OCI-LY3 (cell line): ENCODE measurements around the gene HIBADH.

Source experiments
- H2AFZ ChIP-seq: fragments of 200-600, 300-600 bp; shearing (Covaris generic); 2 replicates; pipeline ENCODE4 v1.6.0; 2014; ENCODE audit warnings: antibody characterized with exemption, low read depth, low read length
- H3K27ac ChIP-seq: fragments of 200-600, 300-600 bp; sonication (generic); 2 replicates; pipeline ENCODE4 v1.5.1; 2014; ENCODE audit warnings: mild to moderate bottlenecking, low read length, moderate library complexity, mixed read lengths
- H3K27me3 ChIP-seq: fragments of 200-600, 300-600 bp; sonication (generic); 2 replicates; pipeline ENCODE4 v1.6.1; 2014; ENCODE audit warnings: low read depth, low read length, mixed read lengths
- H3K36me3 ChIP-seq: fragments of 200-600, 300-600 bp; sonication (generic); replicated peaks from 2 replicates; pipeline ENCODE3; 2014; ENCODE audit warnings: low read depth, low read length, mixed read lengths
- H3K4me1 ChIP-seq: fragments of 300-600, 200-600 bp; sonication (generic); 2 replicates; pipeline ENCODE4 v1.6.1; 2014; ENCODE audit warnings: low read length, mixed read lengths
- H3K4me2 ChIP-seq: fragments of 200-600, 300-600 bp; sonication (generic); 2 replicates; pipeline ENCODE4 v1.6.1; 2014; ENCODE audit warnings: low read length, mixed read lengths
- H3K4me3 ChIP-seq: fragments of 300-600, 200-600 bp; sonication (generic); 2 replicates; pipeline ENCODE4 v1.5.1; 2014; ENCODE audit warnings: antibody characterized with exemption, mild to moderate bottlenecking, low read length, moderate library complexity
- H3K79me2 ChIP-seq: fragments of 300-600, 200-600 bp; shearing (Covaris generic); 2 replicates; pipeline ENCODE4 v1.6.1; 2014; ENCODE audit warnings: mild to moderate bottlenecking, low read length, mixed read lengths
- H3K9ac ChIP-seq: fragments of 300-600, 200-600 bp; shearing (Covaris generic); 2 replicates; pipeline ENCODE4 v1.6.0; 2014; ENCODE audit warnings: mild to moderate bottlenecking, low read length, moderate library complexity
- H3K9me3 ChIP-seq: fragments of 200-600, 300-600 bp; shearing (Covaris generic); 2 replicates; pipeline ENCODE4 v1.6.1; 2014; ENCODE audit warnings: low read length, mixed read lengths; ENCODE audit not compliant: insufficient read depth
- H4K20me1 ChIP-seq: fragments of 200-600, 300-600 bp; sonication (generic); 2 replicates; pipeline ENCODE4 v1.6.1; 2016; ENCODE audit warnings: low read length, mixed read lengths; ENCODE audit not compliant: insufficient read depth
- EZH2phosphoT487 ChIP-seq: fragments of 200-600 bp; shearing (Covaris generic); IDR thresholded peaks from 2 replicates; pipeline ENCODE4 v1.6.1; 2018; ENCODE audit warnings: antibody characterized with exemption, mixed run types, low read depth
- TF ChIP-seq, protein P1 (sequence below): fragments of 200-600, 300-600 bp; sonication (generic); IDR thresholded peaks from 2 replicates; pipeline ENCODE4 v1.5.1; 2014; ENCODE audit warnings: antibody characterized with exemption, low read length, low read depth

The HIBADH gene

DNA sequence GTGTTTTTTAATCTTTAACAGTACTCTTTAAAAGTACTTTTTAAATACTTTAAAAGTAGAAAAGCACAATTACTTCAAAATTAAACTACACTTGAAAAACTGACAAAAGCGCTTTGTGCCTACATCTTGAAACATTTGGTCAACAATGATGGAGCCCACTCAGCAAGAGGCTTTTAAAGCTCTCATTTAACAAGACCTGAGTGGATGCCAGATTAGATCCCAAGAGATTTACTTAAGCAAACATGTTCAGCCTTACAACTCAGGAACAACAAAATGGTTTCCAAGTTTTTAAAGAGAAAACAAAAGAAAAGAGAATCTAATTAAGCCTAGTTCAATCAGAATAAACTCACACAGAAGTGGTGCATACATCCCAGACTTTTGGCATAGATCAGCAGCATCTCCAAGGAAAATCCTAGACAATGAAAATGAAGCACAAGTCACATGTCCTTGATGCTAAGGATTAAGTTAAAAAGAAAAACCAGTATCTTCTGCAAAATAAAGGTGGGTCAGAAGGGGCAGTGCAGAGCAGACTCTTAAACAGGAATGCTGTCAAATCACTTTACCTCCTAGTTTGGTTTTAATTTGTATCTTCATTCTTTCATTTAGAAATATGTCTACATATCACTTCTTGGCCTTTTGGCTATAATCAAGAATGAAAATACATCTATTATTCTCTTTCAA, 26.2 kb downstream of the HIBADH start:
- no peak for TF ChIP-seq EZH2phosphoT487
- TF ChIP-seq, protein P1, sequence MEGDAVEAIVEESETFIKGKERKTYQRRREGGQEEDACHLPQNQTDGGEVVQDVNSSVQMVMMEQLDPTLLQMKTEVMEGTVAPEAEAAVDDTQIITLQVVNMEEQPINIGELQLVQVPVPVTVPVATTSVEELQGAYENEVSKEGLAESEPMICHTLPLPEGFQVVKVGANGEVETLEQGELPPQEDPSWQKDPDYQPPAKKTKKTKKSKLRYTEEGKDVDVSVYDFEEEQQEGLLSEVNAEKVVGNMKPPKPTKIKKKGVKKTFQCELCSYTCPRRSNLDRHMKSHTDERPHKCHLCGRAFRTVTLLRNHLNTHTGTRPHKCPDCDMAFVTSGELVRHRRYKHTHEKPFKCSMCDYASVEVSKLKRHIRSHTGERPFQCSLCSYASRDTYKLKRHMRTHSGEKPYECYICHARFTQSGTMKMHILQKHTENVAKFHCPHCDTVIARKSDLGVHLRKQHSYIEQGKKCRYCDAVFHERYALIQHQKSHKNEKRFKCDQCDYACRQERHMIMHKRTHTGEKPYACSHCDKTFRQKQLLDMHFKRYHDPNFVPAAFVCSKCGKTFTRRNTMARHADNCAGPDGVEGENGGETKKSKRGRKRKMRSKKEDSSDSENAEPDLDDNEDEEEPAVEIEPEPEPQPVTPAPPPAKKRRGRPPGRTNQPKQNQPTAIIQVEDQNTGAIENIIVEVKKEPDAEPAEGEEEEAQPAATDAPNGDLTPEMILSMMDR: no peak

DNA sequence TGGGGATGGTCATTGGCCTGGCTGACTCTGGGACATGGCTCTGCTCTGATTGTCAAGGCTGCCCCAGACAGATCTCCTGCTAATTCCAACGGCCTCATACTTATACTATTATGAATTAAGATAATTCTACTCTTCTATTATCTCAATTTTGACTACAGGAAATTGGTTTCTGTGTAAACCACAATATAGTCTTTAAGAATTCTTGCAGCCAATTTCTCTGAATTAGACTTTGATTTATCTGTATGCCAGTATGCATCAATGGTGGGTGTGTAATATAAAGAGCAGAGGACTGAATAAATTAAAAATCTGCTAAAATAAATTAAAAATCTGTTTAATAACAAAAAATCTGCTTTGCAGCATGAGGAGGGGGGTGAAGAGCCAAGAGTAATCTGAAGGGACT, 27.0 kb downstream of the HIBADH start:
- Histone ChIP-seq H3K79me2 (no peaks in the 10 kb centered on the region), H4K20me1 (no peaks in the 10 kb centered on the region), H3K9ac (no peak overlapping the region), H3K4me3 (no peak overlapping the region), H3K27ac (no peak overlapping the region), H3K27me3 (no peaks in the 10 kb centered on the region), H3K4me1 (no peaks in the 10 kb centered on the region), H2AFZ (no peak overlapping the region), H3K36me3 (no peaks in the 10 kb centered on the region), H3K9me3 (no peaks in the 10 kb centered on the region), H3K4me2 (no peak overlapping the region)
- TF ChIP-seq, protein P1: no peak
- TF ChIP-seq EZH2phosphoT487: no peak

More for the DNA sequence above, 26.2 kb downstream of the HIBADH start:
- Histone ChIP-seq H3K9ac (no peak overlapping the region), H3K9me3 (no peaks in the 10 kb centered on the region), H2AFZ (no peak overlapping the region), H3K4me3 (no peak overlapping the region), H4K20me1 (no peaks in the 10 kb centered on the region), H3K79me2 (no peaks in the 10 kb centered on the region), H3K27me3 (no peaks in the 10 kb centered on the region), H3K4me1 (peaks cover 1% of the 10 kb centered on the region), H3K36me3 (no peaks in the 10 kb centered on the region), H3K27ac (no peak overlapping the region), H3K4me2 (no peak overlapping the region)

DNA sequence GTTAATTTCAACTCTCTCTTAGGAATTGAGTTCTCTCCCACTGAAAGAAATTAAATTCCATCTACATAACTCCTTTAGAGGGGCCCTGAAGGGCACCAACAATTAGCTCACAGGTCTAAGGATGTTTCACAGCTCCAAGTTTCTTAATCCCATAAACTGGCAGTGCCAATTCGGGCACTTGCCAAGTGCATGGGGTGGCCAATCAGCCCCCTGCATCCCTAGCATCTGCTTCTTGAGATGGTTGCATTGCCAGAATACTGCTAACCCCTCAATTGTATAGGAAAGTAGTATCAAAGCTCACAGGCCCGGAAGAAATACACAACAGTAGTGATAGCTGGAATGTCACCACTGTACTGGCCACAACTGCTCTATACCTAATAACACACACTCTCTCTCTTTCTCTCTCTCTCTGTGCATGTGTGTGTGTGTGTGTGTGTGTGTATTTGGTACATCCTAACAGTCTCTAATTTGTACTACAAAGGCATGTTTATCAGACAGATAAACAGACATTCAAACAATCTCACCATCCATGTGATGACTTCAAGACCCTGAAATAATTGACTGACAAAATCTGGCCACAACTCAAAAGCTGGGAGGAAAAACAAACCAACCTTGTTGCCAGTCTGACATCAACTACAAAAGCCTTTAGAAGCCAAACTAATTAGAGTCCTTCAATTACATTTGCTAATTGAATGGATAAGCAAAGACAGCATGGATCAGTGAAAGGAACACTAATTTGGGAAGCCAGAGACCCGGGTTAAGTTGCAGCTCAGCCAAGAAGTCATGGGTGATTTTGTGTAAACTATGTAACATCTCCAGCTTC, 27.8 kb downstream of the HIBADH start:
- Histone ChIP-seq H3K9ac (no peak overlapping the region), H3K27me3 (no peaks in the 10 kb centered on the region), H3K36me3 (no peaks in the 10 kb centered on the region), H4K20me1 (no peaks in the 10 kb centered on the region), H3K4me3 (no peak overlapping the region), H2AFZ (no peak overlapping the region), H3K79me2 (no peaks in the 10 kb centered on the region), H3K4me2 (no peak overlapping the region), H3K4me1 (no peaks in the 10 kb centered on the region), H3K9me3 (no peaks in the 10 kb centered on the region), H3K27ac (no peak overlapping the region)
- no peak for TF ChIP-seq EZH2phosphoT487
- TF ChIP-seq, protein P1: no peak

DNA sequence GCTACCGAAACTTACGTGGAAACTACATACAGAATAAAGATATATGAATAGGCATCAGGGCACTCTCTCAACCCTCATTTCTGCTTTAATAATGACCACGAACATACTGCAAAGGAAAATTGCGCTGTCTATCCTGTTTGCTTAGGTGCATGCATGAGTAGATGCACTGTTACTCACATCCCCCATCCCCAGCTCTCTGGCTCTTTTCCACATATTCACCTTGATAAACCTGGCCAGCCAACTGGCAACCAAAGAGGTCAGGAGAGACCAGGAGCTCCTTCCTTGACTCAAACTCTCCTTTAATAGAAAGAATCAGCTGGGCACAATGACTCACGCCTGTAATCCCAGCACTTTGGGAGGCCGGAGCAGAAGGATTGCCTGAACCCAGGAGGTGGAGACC, 29.6 kb downstream of the HIBADH start:
- no peaks in the 10 kb centered on the region for H3K9me3 ChIP-seq
- H3K79me2 ChIP-seq: no peaks in the 10 kb centered on the region
- no peak overlapping the region for H3K9ac ChIP-seq
- H3K4me2 ChIP-seq: no peak overlapping the region
- no peak overlapping the region for H2AFZ ChIP-seq
- H3K27ac ChIP-seq: no peak overlapping the region
- no peaks in the 10 kb centered on the region for H3K36me3 ChIP-seq
- no peaks in the 10 kb centered on the region for H3K4me1 ChIP-seq
- TF ChIP-seq, protein P1: no peak
- no peak for TF ChIP-seq EZH2phosphoT487
- no peak overlapping the region for H3K4me3 ChIP-seq
- no peaks in the 10 kb centered on the region for H3K27me3 ChIP-seq
- no peaks in the 10 kb centered on the region for H4K20me1 ChIP-seq
